HepG2 (cell line): ENCODE data around the gene SENP5. TPM values are rescaled to one million over a fixed set of nuclear protein-coding genes. Genes with fewer than 3 reads are reported as not detected.

ENCODE experiments used
- AGO1 ChIP-seq: fragments of 200-400 bp; formaldehyde crosslinking; IDR thresholded peaks from 2 replicates; pipeline ENCODE4 v1.6.1; 2017; ENCODE audit warnings: mild to moderate bottlenecking, low read depth, low read length, moderate library complexity; ENCODE audit not compliant: poor library complexity, severe bottlenecking
- AGO2 ChIP-seq: fragments of 200-400 bp; formaldehyde crosslinking; optimal IDR thresholded peaks from 2 replicates; pipeline ENCODE3; 2017; ENCODE audit warnings: mild to moderate bottlenecking, low read depth, low read length, moderate library complexity
- ARHGAP35 ChIP-seq: sonication (generic); formaldehyde crosslinking; IDR thresholded peaks from 2 replicates; pipeline ENCODE4 v1.9.0; 2022; ENCODE audit warnings: mild to moderate bottlenecking, inconsistent platforms, moderate library complexity, missing genetic modification reagents, borderline replicate concordance
- KLF11 ChIP-seq: IDR thresholded peaks from 2 replicates; pipeline ENCODE4 v1.6.1; 2016; ENCODE audit warnings: missing compliant biosample characterization
- MAZ ChIP-seq, 2 experiments: sonication (generic) in 1 of 2; formaldehyde crosslinking in 1 of 2; IDR thresholded peaks; 2 replicates each; pipeline versions ENCODE4 v1.5.0 to v1.6.1; 2012 to 2020; ENCODE audit warnings: low read depth in 2 of 2, mild to moderate bottlenecking in 2 of 2, borderline replicate concordance in 1 of 2, improper control_type of control experiment in 1 of 2, low read length in 1 of 2, missing genetic modification reagents in 1 of 2, moderate library complexity in 1 of 2
- NFKB2 ChIP-seq: sonication (generic); formaldehyde crosslinking; IDR thresholded peaks from 2 replicates; pipeline ENCODE4 v1.4.0; 2020; ENCODE audit warnings: missing genetic modification reagents, borderline replicate concordance
- RAD51 ChIP-seq: fragments of 450-650 bp; IDR thresholded peaks from 2 replicates; pipeline ENCODE4 v1.6.1; 2016; ENCODE audit warnings: borderline replicate concordance
- SUZ12 ChIP-seq: fragments of 150-350 bp; IDR thresholded peaks from 2 replicates; pipeline ENCODE4 v1.6.1; 2014; ENCODE audit warnings: low read depth, low read length
- TBL1XR1 ChIP-seq: fragments of 150-350 bp; IDR thresholded peaks from 2 replicates; pipeline ENCODE4 v1.6.1; 2014; ENCODE audit warnings: borderline replicate concordance, low read length; ENCODE audit not compliant: partially characterized antibody
- TBX2 ChIP-seq: sonication (generic); formaldehyde crosslinking; IDR thresholded peaks from 2 replicates; pipeline ENCODE4 v1.5.0; 2020; ENCODE audit warnings: missing genetic modification reagents, mild to moderate bottlenecking, borderline replicate concordance
- ZBTB1 ChIP-seq: sonication (generic); formaldehyde crosslinking; IDR thresholded peaks from 2 replicates; pipeline ENCODE4 v1.4.0; 2020; ENCODE audit warnings: missing genetic modification reagents, borderline replicate concordance
- ZNF253 ChIP-seq: sonication (generic); formaldehyde crosslinking; IDR thresholded peaks from 2 replicates; pipeline ENCODE4 v1.8.0; 2022; ENCODE audit warnings: mild to moderate bottlenecking, missing genetic modification reagents, borderline replicate concordance
- ZNF772 ChIP-seq: sonication (generic); formaldehyde crosslinking; IDR thresholded peaks from 2 replicates; pipeline ENCODE4 v1.5.0; 2020; ENCODE audit warnings: mild to moderate bottlenecking, missing genetic modification reagents
- ZSCAN30 ChIP-seq: sonication (generic); formaldehyde crosslinking; IDR thresholded peaks from 2 replicates; pipeline ENCODE4 v1.5.0; 2020; ENCODE audit warnings: mild to moderate bottlenecking, missing genetic modification reagents
- polyA plus RNA-seq, 8 experiments: library from polyadenylated mRNA; depleted of rRNA in 3 of 8; stranded (reverse) in 7 of 8; unstranded in 1 of 8; fragments of >200 nt; fragmentation: Illumina TruSeq in 4 of 8; extraction: Trizol in 4 of 8; gene quantifications; 2 replicates each; pipeline versions ENCODE4 v1.2.1 to v1.2.3, GENCODE V29; 2011 to 2016; ENCODE audit warnings: low read depth in 4 of 8, missing spikeins in 1 of 8, mixed read lengths in 1 of 8; ENCODE audit not compliant: insufficient read depth in 1 of 8
- total RNA-seq, 5 experiments: library from RNA; depleted of rRNA; stranded (reverse); fragments of >200 nt; fragmentation: Illumina TruSeq; extraction: Trizol; gene quantifications; 2 replicates each; pipeline ENCODE4 v1.2.3, GENCODE V29; 2016; ENCODE audit warnings: low read depth in 1 of 5
- TF ChIP-seq, protein P1 (sequence below): sonication (generic); formaldehyde crosslinking; IDR thresholded peaks from 2 replicates; pipeline ENCODE4 v1.4.0; 2020; ENCODE audit warnings: missing genetic modification reagents
- TF ChIP-seq, protein P2 (sequence below): sonication (generic); formaldehyde crosslinking; IDR thresholded peaks from 2 replicates; pipeline ENCODE4 v1.9.0; 2021; ENCODE audit warnings: missing genetic modification reagents, mild to moderate bottlenecking, borderline replicate concordance
- TF ChIP-seq, protein P3 (sequence below): sonication (generic); formaldehyde crosslinking; IDR thresholded peaks from 2 replicates; pipeline ENCODE4 v1.4.0; 2020; ENCODE audit warnings: missing genetic modification reagents, borderline replicate concordance
- TF ChIP-seq, protein P4 (sequence below): sonication (generic); formaldehyde crosslinking; IDR thresholded peaks from 2 replicates; pipeline ENCODE4 v1.4.0; 2020; ENCODE audit warnings: mild to moderate bottlenecking, low read depth, missing genetic modification reagents

SENP5 gene
- total and polyA plus RNA-seq, 2 of the 13 experiments (the other 11 are each of a cell fraction or from before 2014, with no cell fraction given), result 17.6 to 30.9 TPM

- TF ChIP-seq NFKB2 (CRISPR knock-in tag) (no peak), KLF11 (CRISPR knock-in tag) (no peak), RAD51 (no peak), ZSCAN30 (CRISPR knock-in tag) (no peak), ZBTB1 (CRISPR knock-in tag) (0 out of 2 replicates have a peak, but pooled peaks have one; percentile 65), AGO2 (peak; percentile 94), ARHGAP35 (CRISPR knock-in tag) (no peak), SUZ12 (no peak), TBL1XR1 (no peak), MAZ (IDR thresholded peaks at IDR 0.05; ENCODE audit: borderline replicate concordance, low read depth, low read length) (no peak), MAZ (CRISPR knock-in tag; IDR thresholded peaks at IDR 0.05; ENCODE audit: low read depth) (peak; percentile 27; the same call in 1 of the 2 replicates), TBX2 (CRISPR knock-in tag) (peak; percentile 46; the same call in 1 of the 2 replicates), ZNF253 (CRISPR knock-in tag) (no peak), AGO1 (peak; percentile 28), ZNF772 (CRISPR knock-in tag) (peak; percentile 12; the same call in 1 of the 2 replicates)
- TF ChIP-seq, protein P1, sequence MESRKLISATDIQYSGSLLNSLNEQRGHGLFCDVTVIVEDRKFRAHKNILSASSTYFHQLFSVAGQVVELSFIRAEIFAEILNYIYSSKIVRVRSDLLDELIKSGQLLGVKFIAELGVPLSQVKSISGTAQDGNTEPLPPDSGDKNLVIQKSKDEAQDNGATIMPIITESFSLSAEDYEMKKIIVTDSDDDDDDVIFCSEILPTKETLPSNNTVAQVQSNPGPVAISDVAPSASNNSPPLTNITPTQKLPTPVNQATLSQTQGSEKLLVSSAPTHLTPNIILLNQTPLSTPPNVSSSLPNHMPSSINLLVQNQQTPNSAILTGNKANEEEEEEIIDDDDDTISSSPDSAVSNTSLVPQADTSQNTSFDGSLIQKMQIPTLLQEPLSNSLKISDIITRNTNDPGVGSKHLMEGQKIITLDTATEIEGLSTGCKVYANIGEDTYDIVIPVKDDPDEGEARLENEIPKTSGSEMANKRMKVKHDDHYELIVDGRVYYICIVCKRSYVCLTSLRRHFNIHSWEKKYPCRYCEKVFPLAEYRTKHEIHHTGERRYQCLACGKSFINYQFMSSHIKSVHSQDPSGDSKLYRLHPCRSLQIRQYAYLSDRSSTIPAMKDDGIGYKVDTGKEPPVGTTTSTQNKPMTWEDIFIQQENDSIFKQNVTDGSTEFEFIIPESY, result peak; percentile 90
- TF ChIP-seq, protein P2, sequence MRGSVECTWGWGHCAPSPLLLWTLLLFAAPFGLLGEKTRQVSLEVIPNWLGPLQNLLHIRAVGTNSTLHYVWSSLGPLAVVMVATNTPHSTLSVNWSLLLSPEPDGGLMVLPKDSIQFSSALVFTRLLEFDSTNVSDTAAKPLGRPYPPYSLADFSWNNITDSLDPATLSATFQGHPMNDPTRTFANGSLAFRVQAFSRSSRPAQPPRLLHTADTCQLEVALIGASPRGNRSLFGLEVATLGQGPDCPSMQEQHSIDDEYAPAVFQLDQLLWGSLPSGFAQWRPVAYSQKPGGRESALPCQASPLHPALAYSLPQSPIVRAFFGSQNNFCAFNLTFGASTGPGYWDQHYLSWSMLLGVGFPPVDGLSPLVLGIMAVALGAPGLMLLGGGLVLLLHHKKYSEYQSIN (CRISPR knock-in tag), result no peak
- TF ChIP-seq, protein P3, sequence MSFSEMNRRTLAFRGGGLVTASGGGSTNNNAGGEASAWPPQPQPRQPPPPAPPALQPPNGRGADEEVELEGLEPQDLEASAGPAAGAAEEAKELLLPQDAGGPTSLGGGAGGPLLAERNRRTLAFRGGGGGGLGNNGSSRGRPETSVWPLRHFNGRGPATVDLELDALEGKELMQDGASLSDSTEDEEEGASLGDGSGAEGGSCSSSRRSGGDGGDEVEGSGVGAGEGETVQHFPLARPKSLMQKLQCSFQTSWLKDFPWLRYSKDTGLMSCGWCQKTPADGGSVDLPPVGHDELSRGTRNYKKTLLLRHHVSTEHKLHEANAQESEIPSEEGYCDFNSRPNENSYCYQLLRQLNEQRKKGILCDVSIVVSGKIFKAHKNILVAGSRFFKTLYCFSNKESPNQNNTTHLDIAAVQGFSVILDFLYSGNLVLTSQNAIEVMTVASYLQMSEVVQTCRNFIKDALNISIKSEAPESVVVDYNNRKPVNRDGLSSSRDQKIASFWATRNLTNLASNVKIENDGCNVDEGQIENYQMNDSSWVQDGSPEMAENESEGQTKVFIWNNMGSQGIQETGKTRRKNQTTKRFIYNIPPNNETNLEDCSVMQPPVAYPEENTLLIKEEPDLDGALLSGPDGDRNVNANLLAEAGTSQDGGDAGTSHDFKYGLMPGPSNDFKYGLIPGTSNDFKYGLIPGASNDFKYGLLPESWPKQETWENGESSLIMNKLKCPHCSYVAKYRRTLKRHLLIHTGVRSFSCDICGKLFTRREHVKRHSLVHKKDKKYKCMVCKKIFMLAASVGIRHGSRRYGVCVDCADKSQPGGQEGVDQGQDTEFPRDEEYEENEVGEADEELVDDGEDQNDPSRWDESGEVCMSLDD (CRISPR knock-in tag), result no peak
- TF ChIP-seq, protein P4, sequence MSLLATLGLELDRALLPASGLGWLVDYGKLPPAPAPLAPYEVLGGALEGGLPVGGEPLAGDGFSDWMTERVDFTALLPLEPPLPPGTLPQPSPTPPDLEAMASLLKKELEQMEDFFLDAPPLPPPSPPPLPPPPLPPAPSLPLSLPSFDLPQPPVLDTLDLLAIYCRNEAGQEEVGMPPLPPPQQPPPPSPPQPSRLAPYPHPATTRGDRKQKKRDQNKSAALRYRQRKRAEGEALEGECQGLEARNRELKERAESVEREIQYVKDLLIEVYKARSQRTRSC (CRISPR knock-in tag), result no peak
Measured at GRCh38 chr3:196966526-196967401, 99.0 kb downstream of the SENP5 start (continued).
